ENCODE data around the gene FZD4. TPM values are rescaled to one million over a fixed set of nuclear protein-coding genes. Genes with fewer than 3 reads are reported as not detected.

FZD4 gene
- total and polyA plus RNA-seq, 12 donors, result 8.0 to 52.5 (median 20.8) TPM

GRCh38 chr11:86941871-86942599 lies 13.2 kb downstream of the FZD4 start:
- Histone ChIP-seq H3K27me3 (no peaks in the 10 kb centered on the region), H3K36me3 (replicated peaks in 1 of 2) (no peaks in the 10 kb centered on the region), H3K4me3 (no peak overlapping the region), H3K9me3 (replicated peaks in 1 of 3) (no peaks in the 10 kb centered on the region), H3K27ac (peak overlapping the region in 1 of 5 donors; percentile 77), H3K4me1 (replicated peaks in 1 of 2) (peaks cover 16 to 34% of the 10 kb centered on the region in 2 donors)
- TF ChIP-seq, protein P1, sequence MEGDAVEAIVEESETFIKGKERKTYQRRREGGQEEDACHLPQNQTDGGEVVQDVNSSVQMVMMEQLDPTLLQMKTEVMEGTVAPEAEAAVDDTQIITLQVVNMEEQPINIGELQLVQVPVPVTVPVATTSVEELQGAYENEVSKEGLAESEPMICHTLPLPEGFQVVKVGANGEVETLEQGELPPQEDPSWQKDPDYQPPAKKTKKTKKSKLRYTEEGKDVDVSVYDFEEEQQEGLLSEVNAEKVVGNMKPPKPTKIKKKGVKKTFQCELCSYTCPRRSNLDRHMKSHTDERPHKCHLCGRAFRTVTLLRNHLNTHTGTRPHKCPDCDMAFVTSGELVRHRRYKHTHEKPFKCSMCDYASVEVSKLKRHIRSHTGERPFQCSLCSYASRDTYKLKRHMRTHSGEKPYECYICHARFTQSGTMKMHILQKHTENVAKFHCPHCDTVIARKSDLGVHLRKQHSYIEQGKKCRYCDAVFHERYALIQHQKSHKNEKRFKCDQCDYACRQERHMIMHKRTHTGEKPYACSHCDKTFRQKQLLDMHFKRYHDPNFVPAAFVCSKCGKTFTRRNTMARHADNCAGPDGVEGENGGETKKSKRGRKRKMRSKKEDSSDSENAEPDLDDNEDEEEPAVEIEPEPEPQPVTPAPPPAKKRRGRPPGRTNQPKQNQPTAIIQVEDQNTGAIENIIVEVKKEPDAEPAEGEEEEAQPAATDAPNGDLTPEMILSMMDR (IDR thresholded peaks at IDR 0.05), result no peak
- no peak for TF ChIP-seq POLR2A (IDR thresholded peaks at IDR 0.05)
- intact Hi-C loops (cut with DNase I), result no loop called here
- WGBS, 4 donors, result 58 to 77% (median 72%) methylated on average over 4 of the region's 4 CpGs
- no peak for DNase-seq

- no peak for DNase-seq
- intact Hi-C loops (cut with DNase I), result no loop called here
Measured at GRCh38 chr11:86941077-86941870, 13.9 kb downstream of the FZD4 start.

DNA sequence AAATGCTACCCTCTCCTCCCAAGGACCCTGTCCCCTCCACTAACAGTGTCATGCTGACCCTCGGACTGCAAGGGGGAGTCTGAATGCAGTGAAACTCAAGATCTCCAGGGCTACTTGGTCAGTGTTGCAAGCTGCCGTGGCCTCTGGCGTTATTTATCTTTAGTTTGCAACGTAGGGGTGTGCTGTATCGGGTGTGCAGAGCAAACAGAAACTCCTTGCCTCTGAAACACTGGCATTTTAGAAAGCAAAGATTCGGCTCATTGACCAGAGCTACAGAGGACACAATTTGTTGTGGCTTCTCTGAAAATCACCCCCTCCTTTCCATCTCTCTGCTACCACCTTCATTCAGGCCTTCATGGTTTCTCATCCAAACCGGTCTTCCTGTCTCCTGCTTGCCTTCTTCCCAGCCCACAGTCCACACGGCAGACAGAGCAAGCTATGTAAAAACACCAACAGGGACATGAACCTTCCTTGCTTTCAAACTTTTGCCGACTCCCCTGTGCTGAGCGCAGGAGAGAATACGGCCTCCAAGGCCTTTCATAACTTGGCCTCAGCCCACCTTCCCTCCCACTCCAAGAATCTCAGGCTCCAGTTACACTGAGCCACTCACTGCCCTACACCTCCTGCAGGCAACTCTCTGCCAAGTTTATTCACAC lies 14.9 kb downstream of the FZD4 start:
- peaks cover 17 to 39% of the 10 kb centered on the region in 2 donors for H3K4me1 ChIP-seq (replicated peaks in 1 of 2)
- TF ChIP-seq, protein P1 (IDR thresholded peaks at IDR 0.05), result peak; percentile 6 to 38 (median 24)
- peak in 1 of 2 donors; percentile 56 for TF ChIP-seq POLR2A (IDR thresholded peaks at IDR 0.05)
- no peaks in the 10 kb centered on the region for H3K9me3 ChIP-seq (replicated peaks in 1 of 3)
- H3K36me3 ChIP-seq (replicated peaks in 1 of 2), result no peaks in the 10 kb centered on the region
- peak overlapping the region; percentile 33 to 84 (median 64) for H3K27ac ChIP-seq
- peak overlapping the region in 2 of 4 donors; percentile 4 to 21 for H3K4me3 ChIP-seq
- H3K27me3 ChIP-seq, result no peaks in the 10 kb centered on the region
- DNase-seq, result peak in 6 of 7 donors; percentile 65 to 83 (median 78)
- 14 to 30% (median 26%) methylated on average over 10 to 11 of the region's 11 CpGs for WGBS, 4 donors
- intact Hi-C loops (cut with DNase I), result no loop called here

More at GRCh38 chr11:86941077-86941870, 13.9 kb downstream of the FZD4 start:
- no peaks in the 10 kb centered on the region for H3K27me3 ChIP-seq
- 68 to 78% (median 72%) methylated on average over 7 of the region's 7 CpGs for WGBS, 4 donors
- peaks cover 17 to 37% of the 10 kb centered on the region in 2 donors for H3K4me1 ChIP-seq (replicated peaks in 1 of 2)
- no peaks in the 10 kb centered on the region for H3K9me3 ChIP-seq (replicated peaks in 1 of 3)
- TF ChIP-seq, protein P1 (IDR thresholded peaks at IDR 0.05), result no peak
- no peak for TF ChIP-seq POLR2A (IDR thresholded peaks at IDR 0.05)
- peak overlapping the region in 4 of 5 donors; percentile 10 to 84 (median 70) for H3K27ac ChIP-seq
- no peaks in the 10 kb centered on the region for H3K36me3 ChIP-seq (replicated peaks in 1 of 2)
- no peak overlapping the region for H3K4me3 ChIP-seq

All from adrenal gland (tissue), 12 donors.